Measurements from ENCODE around the gene ACTA2.
"Not testable (repeated sequence)": the region's sequence is repeated elsewhere in the genome, so short reads cannot be mapped to it uniquely, and the experiment has no call there.

ACTA2 gene

GRCh38 chr10:88938938-88939337, 13.6 kb downstream of the ACTA2 start:
- in situ Hi-C loops (cut with MboI; ENCODE audit: low pct_unique_long_range_greater_than_20kb, low sequenced_read_pairs, unreplicated experiment) = loop anchor here (5.0 kb wide), 1 partner anchor 273 kb away; no protein-coding TSS in a partner anchor
- DNase-seq (ENCODE audit: low spot score) = no peak
- TF ChIP-seq, protein P1, sequence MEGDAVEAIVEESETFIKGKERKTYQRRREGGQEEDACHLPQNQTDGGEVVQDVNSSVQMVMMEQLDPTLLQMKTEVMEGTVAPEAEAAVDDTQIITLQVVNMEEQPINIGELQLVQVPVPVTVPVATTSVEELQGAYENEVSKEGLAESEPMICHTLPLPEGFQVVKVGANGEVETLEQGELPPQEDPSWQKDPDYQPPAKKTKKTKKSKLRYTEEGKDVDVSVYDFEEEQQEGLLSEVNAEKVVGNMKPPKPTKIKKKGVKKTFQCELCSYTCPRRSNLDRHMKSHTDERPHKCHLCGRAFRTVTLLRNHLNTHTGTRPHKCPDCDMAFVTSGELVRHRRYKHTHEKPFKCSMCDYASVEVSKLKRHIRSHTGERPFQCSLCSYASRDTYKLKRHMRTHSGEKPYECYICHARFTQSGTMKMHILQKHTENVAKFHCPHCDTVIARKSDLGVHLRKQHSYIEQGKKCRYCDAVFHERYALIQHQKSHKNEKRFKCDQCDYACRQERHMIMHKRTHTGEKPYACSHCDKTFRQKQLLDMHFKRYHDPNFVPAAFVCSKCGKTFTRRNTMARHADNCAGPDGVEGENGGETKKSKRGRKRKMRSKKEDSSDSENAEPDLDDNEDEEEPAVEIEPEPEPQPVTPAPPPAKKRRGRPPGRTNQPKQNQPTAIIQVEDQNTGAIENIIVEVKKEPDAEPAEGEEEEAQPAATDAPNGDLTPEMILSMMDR (IDR thresholded peaks at IDR 0.05; ENCODE audit: extremely low read depth, insufficient read depth, missing control alignments) = no peak

DNA sequence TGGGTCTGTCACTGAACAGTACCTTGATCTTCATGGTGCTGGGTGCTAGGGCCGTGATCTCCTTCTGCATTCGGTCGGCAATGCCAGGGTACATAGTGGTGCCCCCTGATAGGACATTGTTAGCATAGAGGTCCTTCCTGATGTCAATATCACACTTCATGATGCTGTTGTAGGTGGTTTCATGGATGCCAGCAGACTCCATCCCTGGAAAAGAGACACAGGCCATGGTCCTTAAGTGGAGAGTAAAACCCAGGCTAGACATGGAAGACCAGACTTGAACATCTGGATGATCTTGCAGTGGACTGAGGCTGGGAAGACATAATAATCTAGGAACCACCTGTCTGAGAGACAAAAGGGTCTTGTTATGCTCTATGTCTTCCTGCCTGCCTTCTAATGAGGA, 14.5 kb downstream of the ACTA2 start:
- no peak for DNase-seq (ENCODE audit: low spot score)
- TF ChIP-seq, protein P1 (IDR thresholded peaks at IDR 0.05; ENCODE audit: extremely low read depth, insufficient read depth, missing control alignments) = no peak
- in situ Hi-C loops (cut with MboI; ENCODE audit: low pct_unique_long_range_greater_than_20kb, low sequenced_read_pairs, unreplicated experiment) = loop anchor here (5.0 kb wide), 1 partner anchor 274 kb away; no protein-coding TSS in a partner anchor

GRCh38 chr10:88936656-88937055, 15.9 kb downstream of the ACTA2 start:
- in situ Hi-C loops (cut with MboI; ENCODE audit: low pct_unique_long_range_greater_than_20kb, low sequenced_read_pairs, unreplicated experiment) = loop anchor here (5.0 kb wide), 1 partner anchor 276 kb away; no protein-coding TSS in a partner anchor
- TF ChIP-seq, protein P1 (IDR thresholded peaks at IDR 0.05; ENCODE audit: extremely low read depth, insufficient read depth, missing control alignments) = no peak
- DNase-seq (ENCODE audit: low spot score) = no peak

- peak; percentile 31 for DNase-seq (ENCODE audit: low spot score)
- in situ Hi-C loops (cut with MboI; ENCODE audit: low pct_unique_long_range_greater_than_20kb, low sequenced_read_pairs, unreplicated experiment) = loop anchor here (5.0 kb wide), 1 partner anchor 277 kb away; no protein-coding TSS in a partner anchor
- TF ChIP-seq, protein P1 (IDR thresholded peaks at IDR 0.05; ENCODE audit: extremely low read depth, insufficient read depth, missing control alignments) = peak; percentile 92
Observed at GRCh38 chr10:88934900-88935672, 17.5 kb downstream of the ACTA2 start.

- in situ Hi-C loops (cut with MboI; ENCODE audit: low pct_unique_long_range_greater_than_20kb, low sequenced_read_pairs, unreplicated experiment) = no loop called here
- TF ChIP-seq, protein P1 (IDR thresholded peaks at IDR 0.05; ENCODE audit: extremely low read depth, insufficient read depth, missing control alignments) = no peak
- DNase-seq (ENCODE audit: low spot score) = no peak
Observed at GRCh38 chr10:88933564-88933963, 19.0 kb downstream of the ACTA2 start.

GRCh38 chr10:88932539-88933256, 19.9 kb downstream of the ACTA2 start:
- TF ChIP-seq, protein P1 (IDR thresholded peaks at IDR 0.05; ENCODE audit: extremely low read depth, insufficient read depth, missing control alignments) = peak; percentile 88
- DNase-seq (ENCODE audit: low spot score) = peak; percentile 32
- in situ Hi-C loops (cut with MboI; ENCODE audit: low pct_unique_long_range_greater_than_20kb, low sequenced_read_pairs, unreplicated experiment) = no loop called here

GRCh38 chr10:88932029-88932428, 20.5 kb downstream of the ACTA2 start:
- DNase-seq (ENCODE audit: low spot score); in situ Hi-C loops (cut with MboI; ENCODE audit: low pct_unique_long_range_greater_than_20kb, low sequenced_read_pairs, unreplicated experiment): not testable (repeated sequence)
